Sigmoid colon (tissue), 7 donors: ENCODE data around the gene CFC1B. TPM values are rescaled to one million over a fixed set of nuclear protein-coding genes. Genes with fewer than 3 reads are reported as not detected.

Experiments used
- polyA plus RNA-seq, 3 donors: library from polyadenylated mRNA; stranded (reverse); fragments of 200-250 nt; gene quantifications; one replicate each; pipeline ENCODE4 v1.2.3, GENCODE V29; 2013
- small RNA-seq, 3 donors: library from RNA; depleted of rRNA; stranded (forward); fragments of <200 nt; gene quantifications; one replicate each; pipeline ENCODE3, GENCODE V24; 2016
- total RNA-seq, 4 donors: library from RNA; depleted of rRNA; stranded (reverse); fragments of >200 nt; gene quantifications; one replicate each; pipeline ENCODE4 v1.1.0, GENCODE V29; 2016
- donor health status: healthy with polysubstance abuse.
- donor health status: Bipolar disorder and iron deficiency.
- donor health status: healthy.

Gene CFC1B
- total and polyA plus RNA-seq, 7 donors, result not detected

Small RNA genes lying within 50 kb of the gene (small RNA-seq; reads per million reads assigned to genes)
- gene RF00017 (0 reads per million in 3 donors), gene RNU6-473P (0 reads per million in 3 donors)

Other genes starting within 250 kb of the CFC1B start
- 100 to 1,000 TPM in 1 of 4 donors, 10 to 100 TPM in 3; 71.2 to 130 (median 81.2) TPM for gene IMP4, start 178.3 kb upstream of the CFC1B start, total RNA-seq
- gene IMP4, start 178.3 kb upstream of the CFC1B start, polyA plus RNA-seq, result 10 to 100 TPM; 48.0 to 85.0 (median 51.3) TPM
- 10 to 100 TPM; 30.0 to 39.2 (median 37.4) TPM for gene PTPN18, start 165.2 kb upstream of the CFC1B start, total RNA-seq
- gene PTPN18, start 165.2 kb upstream of the CFC1B start, polyA plus RNA-seq, result 100 to 1,000 TPM in 1 of 3 donors, 10 to 100 TPM in 2; 49.7 to 113 (median 55.3) TPM
- not detected for gene POTEI, start 11.9 kb upstream of the CFC1B start, total RNA-seq
- under 1 TPM in 1 of 3 donors, not detected in 2; 0.03 TPM for gene POTEI, start 11.9 kb upstream of the CFC1B start, polyA plus RNA-seq
- gene CFC1, start 78.4 kb downstream of the CFC1B start, total RNA-seq, result not detected
- under 1 TPM in 2 of 3 donors, not detected in 1; 0.29 to 0.69 TPM for gene CFC1, start 78.4 kb downstream of the CFC1B start, polyA plus RNA-seq
- not detected for gene POTEJ, start 90.2 kb downstream of the CFC1B start, total RNA-seq
- gene POTEJ, start 90.2 kb downstream of the CFC1B start, polyA plus RNA-seq, result under 1 TPM in 1 of 3 donors, not detected in 2; 0.01 TPM
- not detected for gene GPR148, start 207.8 kb downstream of the CFC1B start, total RNA-seq
- under 1 TPM in 1 of 3 donors, not detected in 2; 0.04 TPM for gene GPR148, start 207.8 kb downstream of the CFC1B start, polyA plus RNA-seq
- 1 to 10 TPM in 1 of 4 donors, under 1 TPM in 1, not detected in 2; 0.33 to 1.4 TPM for gene AMER3, start 234.3 kb downstream of the CFC1B start, total RNA-seq
- gene AMER3, start 234.3 kb downstream of the CFC1B start, polyA plus RNA-seq, result under 1 TPM; under 0.01 to 0.28 (median 0.23) TPM